ENCODE data around the gene TMEM242.

Gene TMEM242

GRCh38 chr6:157288575-157288974, 34.7 kb downstream of the TMEM242 start:
- Histone ChIP-seq H3K27ac (no peak overlapping the region), H3K36me3 (peaks cover 27 to 48% (median 37%) of the 10 kb centered on the region in 11 experiments), H3K4me1 (no peaks in the 10 kb centered on the region), H3K9ac (no peak overlapping the region), H3K4me2 (no peak overlapping the region), H3K9me3 (replicated peaks in 1 of 11) (no peaks in the 10 kb centered on the region), H3K4me3 (no peak overlapping the region), H3K27me3 (no peaks in the 10 kb centered on the region), H4K20me1 (peaks cover 0 to 11% (median 0%) of the 10 kb centered on the region in 11 experiments; a peak in 3 of 22 replicates)
- TF ChIP-seq Cebpa-rat (IDR thresholded peaks at IDR 0.05) = no peak

- peaks cover 27 to 46% (median 34%) of the 10 kb centered on the region in 11 experiments for H3K36me3 ChIP-seq
- H3K9ac ChIP-seq = no peak overlapping the region
- no peak overlapping the region for H3K4me3 ChIP-seq
- no peak for TF ChIP-seq Cebpa-rat (IDR thresholded peaks at IDR 0.05)
- no peak overlapping the region for H3K4me2 ChIP-seq
- no peaks in the 10 kb centered on the region for H3K4me1 ChIP-seq
- no peaks in the 10 kb centered on the region for H3K27me3 ChIP-seq
- peaks cover 0 to 11% (median 0%) of the 10 kb centered on the region in 11 experiments; a peak in 2 of 22 replicates for H4K20me1 ChIP-seq
- no peak overlapping the region for H3K27ac ChIP-seq
- no peaks in the 10 kb centered on the region for H3K9me3 ChIP-seq (replicated peaks in 1 of 11)
These were observed 35.4 kb downstream of the TMEM242 start for GRCh38 chr6:157287923-157288322.

- H3K27me3 ChIP-seq = no peaks in the 10 kb centered on the region
- peaks cover 0 to 11% (median 0%) of the 10 kb centered on the region in 11 experiments; a peak in 2 of 22 replicates for H4K20me1 ChIP-seq
- H3K36me3 ChIP-seq = peaks cover 22 to 41% (median 28%) of the 10 kb centered on the region in 11 experiments
- H3K9me3 ChIP-seq (replicated peaks in 1 of 11) = no peaks in the 10 kb centered on the region
- no peak overlapping the region for H3K27ac ChIP-seq
- H3K4me1 ChIP-seq = no peaks in the 10 kb centered on the region
- H3K4me3 ChIP-seq = no peak overlapping the region
- no peak overlapping the region for H3K9ac ChIP-seq
- H3K4me2 ChIP-seq = no peak overlapping the region
- no peak for TF ChIP-seq Cebpa-rat (IDR thresholded peaks at IDR 0.05)
These were observed 36.0 kb downstream of the TMEM242 start for GRCh38 chr6:157287247-157287850.

- TF ChIP-seq Cebpa-rat (IDR thresholded peaks at IDR 0.05) = no peak
- Histone ChIP-seq H3K9ac (no peak overlapping the region), H3K4me1 (no peaks in the 10 kb centered on the region), H3K27ac (no peak overlapping the region), H3K4me3 (no peak overlapping the region), H3K27me3 (no peaks in the 10 kb centered on the region), H3K9me3 (replicated peaks in 1 of 11) (no peaks in the 10 kb centered on the region), H3K36me3 (peaks cover 4 to 22% (median 9%) of the 10 kb centered on the region in 11 experiments; a peak in 17 of 22 replicates), H3K4me2 (no peak overlapping the region), H4K20me1 (peaks cover 0 to 11% (median 0%) of the 10 kb centered on the region in 11 experiments; a peak in 2 of 22 replicates)
These were observed 37.9 kb downstream of the TMEM242 start for GRCh38 chr6:157285422-157285779.

DNA sequence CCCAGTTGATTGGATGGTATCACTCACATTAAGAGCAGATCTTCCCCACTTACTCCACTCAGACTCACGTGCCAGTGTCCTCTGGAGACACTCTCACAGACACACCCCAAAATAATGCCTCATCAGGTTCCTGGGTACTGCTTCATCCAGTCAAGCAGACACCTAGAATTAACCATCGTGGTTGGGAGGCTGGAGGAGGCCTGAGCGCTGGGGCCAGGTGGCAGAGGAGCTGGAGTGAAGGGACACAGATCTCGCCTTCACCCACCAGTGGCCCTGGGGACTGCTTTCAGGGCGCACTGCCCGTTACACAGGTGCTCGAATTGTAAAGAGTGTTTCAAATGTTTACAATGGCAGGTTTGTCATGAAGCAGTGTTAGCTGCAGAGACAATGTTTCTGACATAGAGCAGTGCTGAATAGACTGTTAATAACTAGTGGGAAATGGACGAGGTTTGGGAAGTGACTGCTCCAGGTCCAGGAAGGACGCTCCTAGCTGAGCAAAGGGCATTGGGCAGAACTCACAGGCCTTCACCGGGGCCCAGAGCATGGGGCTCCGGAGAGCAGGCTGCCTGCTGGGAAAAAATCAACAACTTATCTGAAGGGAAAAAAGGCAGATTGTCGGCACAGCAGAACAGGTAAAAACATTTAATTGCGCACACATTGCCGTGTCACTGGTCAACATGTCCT, 38.4 kb downstream of the TMEM242 start:
- TF ChIP-seq Cebpa-rat (IDR thresholded peaks at IDR 0.05) = no peak
- no peaks in the 10 kb centered on the region for H3K27me3 ChIP-seq
- no peak overlapping the region for H3K4me2 ChIP-seq
- H3K9ac ChIP-seq = no peak overlapping the region
- peaks cover 0 to 11% (median 0%) of the 10 kb centered on the region in 11 experiments; a peak in 2 of 22 replicates for H4K20me1 ChIP-seq
- no peak overlapping the region for H3K27ac ChIP-seq
- peaks cover 3 to 17% (median 3%) of the 10 kb centered on the region in 11 experiments; a peak in 14 of 22 replicates for H3K36me3 ChIP-seq
- H3K9me3 ChIP-seq (replicated peaks in 1 of 11) = no peaks in the 10 kb centered on the region
- no peak overlapping the region for H3K4me3 ChIP-seq
- H3K4me1 ChIP-seq = no peaks in the 10 kb centered on the region

GRCh38 chr6:157283900-157284737, 39.2 kb downstream of the TMEM242 start:
- H4K20me1 ChIP-seq = peaks cover 0 to 11% (median 0%) of the 10 kb centered on the region in 11 experiments; a peak in 2 of 22 replicates
- no peaks in the 10 kb centered on the region for H3K9me3 ChIP-seq (replicated peaks in 1 of 11)
- H3K9ac ChIP-seq = no peak overlapping the region
- no peak overlapping the region for H3K4me2 ChIP-seq
- no peak for TF ChIP-seq Cebpa-rat (IDR thresholded peaks at IDR 0.05)
- H3K36me3 ChIP-seq = peaks cover 0 to 13% (median 0%) of the 10 kb centered on the region in 11 experiments; a peak in 4 of 22 replicates
- no peaks in the 10 kb centered on the region for H3K27me3 ChIP-seq
- no peak overlapping the region for H3K4me3 ChIP-seq
- no peak overlapping the region for H3K27ac ChIP-seq
- H3K4me1 ChIP-seq = peaks cover 0 to 6% (median 2%) of the 10 kb centered on the region in 10 experiments; a peak in 5 of 20 replicates

GRCh38 chr6:157283330-157283898, 39.9 kb downstream of the TMEM242 start:
- TF ChIP-seq Cebpa-rat (IDR thresholded peaks at IDR 0.05) = no peak
- H3K27me3 ChIP-seq = no peaks in the 10 kb centered on the region
- H3K36me3 ChIP-seq = peaks cover 0 to 8% (median 0%) of the 10 kb centered on the region in 11 experiments; a peak in 4 of 22 replicates

GRCh38 chr6:157282284-157282683, 41.0 kb downstream of the TMEM242 start:
- Histone ChIP-seq H3K36me3 (no peaks in the 10 kb centered on the region), H3K27me3 (no peaks in the 10 kb centered on the region), H3K27ac (no peak overlapping the region), H3K4me1 (peaks cover 0 to 8% (median 4%) of the 10 kb centered on the region in 10 experiments; a peak in 12 of 20 replicates), H3K4me2 (no peak overlapping the region), H3K9ac (no peak overlapping the region), H3K4me3 (no peak overlapping the region), H3K9me3 (replicated peaks in 1 of 11) (no peaks in the 10 kb centered on the region), H4K20me1 (peaks cover 0 to 11% (median 0%) of the 10 kb centered on the region in 11 experiments; a peak in 1 of 22 replicates)
- TF ChIP-seq Cebpa-rat (IDR thresholded peaks at IDR 0.05) = no peak

More at GRCh38 chr6:157283330-157283898, 39.9 kb downstream of the TMEM242 start:
- no peak overlapping the region for H3K4me2 ChIP-seq
- H4K20me1 ChIP-seq = peaks cover 0 to 11% (median 0%) of the 10 kb centered on the region in 11 experiments; a peak in 2 of 22 replicates
- H3K4me3 ChIP-seq = no peak overlapping the region
- peaks cover 0 to 7% (median 2%) of the 10 kb centered on the region in 10 experiments; a peak in 5 of 20 replicates for H3K4me1 ChIP-seq
- no peak overlapping the region for H3K9ac ChIP-seq
- no peaks in the 10 kb centered on the region for H3K9me3 ChIP-seq (replicated peaks in 1 of 11)
- no peak overlapping the region for H3K27ac ChIP-seq

All from BLaER1 treated with 17β-estradiol and CSF1 and Interleukin-3, amounts not matched to agents 10 nM and 100 nM (cell line).